HepG2 (cell line): ENCODE data around the gene CAPG. TPM values are rescaled to one million over a fixed set of nuclear protein-coding genes. Genes with fewer than 3 reads are reported as not detected.

Source experiments
- SUZ12 ChIP-seq: fragments of 150-350 bp; IDR thresholded peaks from 2 replicates; pipeline ENCODE4 v1.6.1; 2014; ENCODE audit warnings: low read depth, low read length
- TFDP1 ChIP-seq: IDR thresholded peaks from 2 replicates; pipeline ENCODE4 v1.6.1; 2016; ENCODE audit warnings: missing compliant biosample characterization, missing genetic modification reagents, borderline replicate concordance
- ZNF709 ChIP-seq: sonication (generic); formaldehyde crosslinking; IDR thresholded peaks from 2 replicates; pipeline ENCODE4 v1.5.0; 2020; ENCODE audit warnings: mild to moderate bottlenecking, missing genetic modification reagents
- ZNF746 ChIP-seq: sonication (generic); formaldehyde crosslinking; IDR thresholded peaks from 2 replicates; pipeline ENCODE4 v1.8.0; 2022; ENCODE audit warnings: mild to moderate bottlenecking, missing genetic modification reagents
- polyA plus RNA-seq, 8 experiments: library from polyadenylated mRNA; depleted of rRNA in 3 of 8; stranded (reverse) in 7 of 8; unstranded in 1 of 8; fragments of >200 nt; fragmentation: Illumina TruSeq in 4 of 8; extraction: Trizol in 4 of 8; gene quantifications; 2 replicates each; pipeline versions ENCODE4 v1.2.1 to v1.2.3, GENCODE V29; 2011 to 2016; ENCODE audit warnings: low read depth in 4 of 8, missing spikeins in 1 of 8, mixed read lengths in 1 of 8; ENCODE audit not compliant: insufficient read depth in 1 of 8
- total RNA-seq, 5 experiments: library from RNA; depleted of rRNA; stranded (reverse); fragments of >200 nt; fragmentation: Illumina TruSeq; extraction: Trizol; gene quantifications; 2 replicates each; pipeline ENCODE4 v1.2.3, GENCODE V29; 2016; ENCODE audit warnings: low read depth in 1 of 5
- TF ChIP-seq, protein P1 (sequence below), 2 experiments: sonication (generic) in 1 of 2; formaldehyde crosslinking in 1 of 2; IDR thresholded peaks; 2 replicates each; pipeline versions ENCODE4 v1.6.1 to v1.9.0; 2014 to 2022; ENCODE audit warnings: antibody characterized with exemption in 1 of 2, borderline replicate concordance in 1 of 2, inconsistent platforms in 1 of 2, low read depth in 1 of 2, missing genetic modification reagents in 1 of 2
- TF ChIP-seq, protein P2 (sequence below): sonication (generic); formaldehyde crosslinking; IDR thresholded peaks from 2 replicates; pipeline ENCODE4 v1.4.0; 2020; ENCODE audit warnings: low read depth, mild to moderate bottlenecking, missing genetic modification reagents

Gene CAPG
- total and polyA plus RNA-seq, 2 of the 13 experiments (the other 11 are each of a cell fraction or from before 2014, with no cell fraction given): 12.7 to 18.2 TPM

GRCh38 chr2:85356186-85356585, 54.0 kb downstream of the CAPG start (continued):
- TF ChIP-seq TFDP1 (CRISPR knock-in tag) (no peak), SUZ12 (no peak), ZNF709 (CRISPR knock-in tag) (no peak), ZNF746 (no peak)
- TF ChIP-seq, protein P1, sequence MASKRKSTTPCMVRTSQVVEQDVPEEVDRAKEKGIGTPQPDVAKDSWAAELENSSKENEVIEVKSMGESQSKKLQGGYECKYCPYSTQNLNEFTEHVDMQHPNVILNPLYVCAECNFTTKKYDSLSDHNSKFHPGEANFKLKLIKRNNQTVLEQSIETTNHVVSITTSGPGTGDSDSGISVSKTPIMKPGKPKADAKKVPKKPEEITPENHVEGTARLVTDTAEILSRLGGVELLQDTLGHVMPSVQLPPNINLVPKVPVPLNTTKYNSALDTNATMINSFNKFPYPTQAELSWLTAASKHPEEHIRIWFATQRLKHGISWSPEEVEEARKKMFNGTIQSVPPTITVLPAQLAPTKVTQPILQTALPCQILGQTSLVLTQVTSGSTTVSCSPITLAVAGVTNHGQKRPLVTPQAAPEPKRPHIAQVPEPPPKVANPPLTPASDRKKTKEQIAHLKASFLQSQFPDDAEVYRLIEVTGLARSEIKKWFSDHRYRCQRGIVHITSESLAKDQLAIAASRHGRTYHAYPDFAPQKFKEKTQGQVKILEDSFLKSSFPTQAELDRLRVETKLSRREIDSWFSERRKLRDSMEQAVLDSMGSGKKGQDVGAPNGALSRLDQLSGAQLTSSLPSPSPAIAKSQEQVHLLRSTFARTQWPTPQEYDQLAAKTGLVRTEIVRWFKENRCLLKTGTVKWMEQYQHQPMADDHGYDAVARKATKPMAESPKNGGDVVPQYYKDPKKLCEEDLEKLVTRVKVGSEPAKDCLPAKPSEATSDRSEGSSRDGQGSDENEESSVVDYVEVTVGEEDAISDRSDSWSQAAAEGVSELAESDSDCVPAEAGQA (IDR thresholded peaks at IDR 0.05; ENCODE audit: low read depth): no peak
- TF ChIP-seq, protein P1 (CRISPR knock-in tag; IDR thresholded peaks at IDR 0.05; ENCODE audit: borderline replicate concordance): no peak
- TF ChIP-seq, protein P2, sequence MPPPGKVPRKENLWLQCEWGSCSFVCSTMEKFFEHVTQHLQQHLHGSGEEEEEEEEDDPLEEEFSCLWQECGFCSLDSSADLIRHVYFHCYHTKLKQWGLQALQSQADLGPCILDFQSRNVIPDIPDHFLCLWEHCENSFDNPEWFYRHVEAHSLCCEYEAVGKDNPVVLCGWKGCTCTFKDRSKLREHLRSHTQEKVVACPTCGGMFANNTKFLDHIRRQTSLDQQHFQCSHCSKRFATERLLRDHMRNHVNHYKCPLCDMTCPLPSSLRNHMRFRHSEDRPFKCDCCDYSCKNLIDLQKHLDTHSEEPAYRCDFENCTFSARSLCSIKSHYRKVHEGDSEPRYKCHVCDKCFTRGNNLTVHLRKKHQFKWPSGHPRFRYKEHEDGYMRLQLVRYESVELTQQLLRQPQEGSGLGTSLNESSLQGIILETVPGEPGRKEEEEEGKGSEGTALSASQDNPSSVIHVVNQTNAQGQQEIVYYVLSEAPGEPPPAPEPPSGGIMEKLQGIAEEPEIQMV: no peak
